GM12875 (cell line): ENCODE data around the gene CD27.
A peak's percentile ranks its signal among the peaks of the same experiment; 100 is the strongest.
"Not testable (repeated sequence)": the region's sequence is repeated elsewhere in the genome, so short reads cannot be mapped to it uniquely, and the experiment has no call there.

Experiments
- H3K4me3 ChIP-seq: one replicate; pipeline ENCODE4 v1.5.1; 2011; ENCODE audit warnings: low read depth, low read length, control low read depth
- CTCF ChIP-seq: IDR thresholded peaks from 2 replicates; pipeline ENCODE4 v1.5.1; 2011; ENCODE audit warnings: low read depth, mild to moderate bottlenecking, control low read depth, inconsistent platforms, low read length, moderate library complexity, borderline replicate concordance; ENCODE audit not compliant: insufficient read depth

Gene CD27

GRCh38 chr12:6462234-6462995, 17.7 kb downstream of the CD27 start:
- no peak for TF ChIP-seq CTCF
- H3K4me3 ChIP-seq = no peak overlapping the region

- no peak overlapping the region for H3K4me3 ChIP-seq
- no peak for TF ChIP-seq CTCF
These were observed 18.5 kb downstream of the CD27 start for GRCh38 chr12:6463216-6463615.

GRCh38 chr12:6463858-6464257, 19.1 kb downstream of the CD27 start:
- TF ChIP-seq CTCF = no peak
- no peak overlapping the region for H3K4me3 ChIP-seq

DNA sequence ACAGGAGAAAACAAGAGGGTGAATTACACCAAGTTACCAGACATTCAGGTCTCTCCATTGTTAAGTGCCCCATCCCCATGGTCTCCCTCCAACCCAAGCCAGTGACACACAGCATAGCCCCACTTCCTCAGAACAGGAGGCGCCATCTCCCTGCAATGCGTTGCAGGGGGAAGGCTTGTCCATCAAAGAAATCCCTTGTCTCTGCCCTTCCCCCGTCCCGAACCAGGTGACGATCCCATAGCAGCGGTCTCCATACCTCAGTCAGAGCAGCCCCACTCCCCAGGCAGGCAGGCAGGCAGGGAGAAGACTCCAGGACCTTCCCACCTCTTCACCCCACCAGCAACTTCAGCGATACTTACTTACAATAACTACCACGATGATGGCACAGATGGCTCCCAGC, 19.8 kb downstream of the CD27 start:
- TF ChIP-seq CTCF = no peak
- H3K4me3 ChIP-seq = no peak overlapping the region

DNA sequence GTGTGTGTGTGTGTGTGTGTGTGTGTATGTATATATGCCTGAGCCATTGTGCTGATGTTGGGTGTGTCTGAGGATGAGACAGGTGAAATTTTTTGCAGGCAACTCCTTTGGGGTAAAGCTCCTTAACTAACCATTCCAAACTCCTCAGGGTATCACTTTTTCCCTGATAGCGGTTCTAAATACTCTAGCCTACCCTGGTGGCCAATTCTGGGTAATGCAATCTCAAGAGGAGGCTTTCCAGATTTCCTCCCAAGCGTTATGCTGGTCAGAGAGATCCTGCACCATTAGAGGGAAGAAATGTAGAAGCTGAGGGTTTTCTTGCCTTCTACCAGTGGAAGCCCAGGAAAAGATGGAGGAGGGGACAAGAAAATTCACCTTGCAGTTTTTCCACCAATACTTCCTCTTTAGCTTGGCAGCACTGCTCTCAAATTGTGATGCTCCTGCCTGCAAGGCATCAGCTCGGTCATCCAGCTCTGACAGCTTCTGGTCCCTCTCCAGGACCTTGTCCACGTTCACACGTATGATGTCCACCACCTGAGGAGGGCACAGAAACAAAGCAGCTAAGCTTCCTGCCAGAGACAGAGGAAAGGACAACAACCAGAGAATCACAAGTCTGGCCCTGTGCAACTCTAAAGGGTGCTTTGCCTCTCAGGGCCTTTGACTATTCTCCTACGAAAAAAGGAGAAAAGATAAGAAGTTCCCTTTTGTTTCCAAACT, 20.9 kb downstream of the CD27 start:
- TF ChIP-seq CTCF = peak; percentile 84
- H3K4me3 ChIP-seq = no peak overlapping the region

GRCh38 chr12:6466184-6466573, 21.4 kb downstream of the CD27 start:
- H3K4me3 ChIP-seq = no peak overlapping the region
- no peak for TF ChIP-seq CTCF

DNA sequence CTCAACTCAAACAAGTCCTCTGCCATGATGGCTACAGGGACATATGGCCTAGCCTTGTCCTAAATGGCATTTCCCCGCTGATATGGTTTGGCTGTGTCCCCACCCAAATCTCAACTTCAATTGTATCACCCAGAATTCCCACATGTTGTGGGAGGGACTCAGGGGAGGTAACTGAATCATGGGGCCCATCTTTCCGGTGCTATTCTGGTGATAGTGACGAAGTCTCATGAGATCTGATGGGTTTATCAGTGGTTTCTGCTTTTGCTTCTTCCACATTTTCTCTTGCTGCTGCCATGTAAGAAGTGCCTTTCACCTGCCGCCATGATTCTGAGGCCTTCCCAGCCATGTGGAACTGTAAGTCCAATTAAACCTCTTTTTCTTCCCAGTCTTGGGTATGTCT, 22.0 kb downstream of the CD27 start:
- H3K4me3 ChIP-seq = not testable (repeated sequence)

GRCh38 chr12:6467571-6468282, 23.0 kb downstream of the CD27 start:
- not testable (repeated sequence) for H3K4me3 ChIP-seq
